Cardiac ventricle fibroblast (primary cell): ENCODE measurements around the gene LRRC31. TPM values are rescaled to one million over a fixed set of nuclear protein-coding genes. Genes with fewer than 3 reads are reported as not detected.

Experiments used
- total RNA-seq: library from RNA; depleted of rRNA; stranded (reverse); fragments of >200 nt; gene quantifications from 2 replicates; pipeline ENCODE4 v1.2.3, GENCODE V29; 2015

The LRRC31 gene
- not detected in 2 replicates for total RNA-seq

DNA sequence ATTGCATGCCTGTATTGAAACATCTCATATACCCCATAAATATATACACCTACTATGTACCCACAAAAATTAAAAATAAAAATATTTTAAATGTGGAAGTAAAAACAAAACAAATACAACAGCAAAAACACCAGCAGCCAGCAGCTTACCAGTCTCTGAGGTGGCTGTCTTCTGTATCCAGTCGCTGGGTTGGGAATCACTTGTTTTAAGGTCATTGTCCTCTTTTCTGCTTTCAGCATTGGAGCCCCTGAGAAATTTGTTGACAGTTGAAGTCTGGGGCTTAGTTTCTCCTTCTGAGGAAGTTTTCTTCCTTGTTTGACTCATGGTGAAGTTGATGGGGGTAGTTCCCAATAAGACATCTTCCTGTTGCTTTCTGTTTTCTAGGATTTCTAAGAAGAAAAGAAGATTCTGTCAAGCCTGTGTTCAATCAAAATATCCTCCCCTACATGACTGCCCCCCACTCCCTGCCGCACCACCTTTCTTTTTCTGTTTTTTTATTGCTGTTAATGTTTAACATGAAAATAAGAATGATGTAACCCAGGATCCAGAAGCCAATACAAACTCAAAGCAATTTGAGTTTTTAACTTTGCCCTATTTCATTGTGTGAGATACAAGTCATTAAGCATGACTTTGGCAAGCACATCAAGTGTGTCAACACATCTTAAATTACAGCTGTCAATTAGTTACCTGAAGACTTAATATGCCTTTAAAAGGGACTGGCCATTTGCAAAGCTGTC lies at the start of gene LRRC31:
Gene LRRC31, minus strand, starts transcription at position 452 of the 737 bp plus-strand sequence. Its CDS starts 128 bp downstream, at position 324.

DNA sequence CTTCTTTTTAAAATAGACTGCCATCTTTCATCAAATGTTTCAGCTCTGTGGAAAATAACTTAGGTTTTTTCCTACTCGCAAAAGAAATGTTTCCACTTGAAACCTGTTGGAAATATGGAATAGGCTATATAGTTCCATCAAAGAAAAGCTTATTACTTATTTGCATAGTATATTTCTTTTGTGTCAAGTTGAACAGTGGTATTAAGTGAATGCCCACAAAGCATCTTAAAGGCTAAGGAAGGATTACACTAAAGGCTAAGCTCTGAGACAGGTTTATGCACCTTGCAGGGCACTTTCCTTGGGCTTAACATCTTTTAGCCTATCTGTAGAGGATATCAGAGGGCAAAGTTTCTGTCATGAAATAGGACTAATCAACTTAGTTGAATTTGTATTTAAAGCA lies 41.5 kb upstream of the LRRC31 start, which contains the start of gene SAMD7:
Gene SAMD7, plus strand, starts transcription at position 301 of the 400 bp plus-strand sequence. CDS start 7,927 bp downstream, outside the sequence.

DNA sequence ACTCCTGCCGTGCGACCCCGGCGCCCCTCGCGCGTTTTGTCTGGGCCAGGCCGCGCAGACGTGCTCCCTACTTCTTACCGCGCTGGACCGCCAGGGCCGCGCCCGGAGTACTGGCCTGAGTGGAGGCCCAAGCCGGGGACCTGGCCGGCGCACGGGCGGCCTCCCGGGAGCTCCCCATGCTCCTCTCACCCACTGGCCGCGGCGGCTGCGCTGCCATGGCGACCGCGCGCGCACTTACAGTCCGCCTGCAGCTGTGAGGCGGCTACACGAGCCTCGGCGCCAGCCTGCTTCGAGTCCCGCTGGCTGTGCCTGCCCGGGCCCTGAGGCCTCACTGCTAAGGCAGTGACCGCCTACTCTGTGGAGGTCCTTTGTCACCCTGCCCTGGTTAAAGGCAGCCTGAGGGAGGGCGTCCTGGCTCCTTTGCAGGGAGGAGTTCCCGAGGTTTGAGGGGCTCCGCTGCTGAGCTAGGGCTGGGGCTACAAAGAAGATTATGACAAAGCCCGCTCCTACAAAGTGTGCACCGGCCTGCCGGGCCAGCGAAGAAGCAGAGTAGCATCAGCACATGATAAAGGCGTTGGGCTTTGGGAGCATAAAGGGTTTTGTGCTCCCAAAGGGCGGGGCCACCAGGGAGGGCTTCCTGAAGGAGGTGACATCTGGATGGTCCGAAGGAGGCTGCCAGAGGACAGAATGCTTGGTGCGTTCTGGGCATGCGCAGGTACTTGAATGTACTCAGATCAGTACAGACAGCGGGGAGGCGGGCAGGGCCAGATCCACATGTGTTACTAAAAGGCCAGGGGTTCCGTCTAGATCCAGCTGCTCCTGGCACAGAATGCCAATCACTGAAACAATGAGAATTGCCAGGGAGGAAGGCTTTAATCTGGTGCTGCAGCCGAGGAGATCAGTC lies 57.2 kb downstream of the LRRC31 start, which contains the start of the genes LRRC34 and LRRIQ4:
Gene LRRC34, minus strand, starts transcription at position 573 of the 904 bp plus-strand sequence. Its CDS starts 356 bp downstream, at position 217.
Gene LRRIQ4, plus strand, starts transcription at position 539 of the 904 bp plus-strand sequence. CDS start 9,052 bp downstream, outside the sequence.

Other genes starting within 250 kb of the LRRC31 start
- 23.3 and 28.0 TPM in 2 replicates for gene MECOM, start 206.2 kb downstream of the LRRC31 start, total RNA-seq
- gene TERC, start 104.9 kb downstream of the LRRC31 start, total RNA-seq: 179 and 259 TPM in 2 replicates
- 4.5 and 6.4 TPM in 2 replicates for gene ACTRT3, start 100.4 kb downstream of the LRRC31 start, total RNA-seq
- 8.8 and 9.7 TPM in 2 replicates for gene MYNN, start 96.5 kb downstream of the LRRC31 start, total RNA-seq
- gene LRRIQ4, start 57.1 kb downstream of the LRRC31 start, total RNA-seq: not detected in 2 replicates
- 3.6 and 4.6 TPM in 2 replicates for gene LRRC34, start 57.0 kb downstream of the LRRC31 start, total RNA-seq
- gene SAMD7, start 41.6 kb upstream of the LRRC31 start, total RNA-seq: not detected in 2 replicates
- 32.6 and 37.0 TPM in 2 replicates for gene SEC62, start 96.9 kb upstream of the LRRC31 start, total RNA-seq
- 0.59 TPM in 1 of 2 replicates, not detected in the other for gene GPR160, start 168.1 kb upstream of the LRRC31 start, total RNA-seq